GM12891 (cell line): ENCODE results near the gene GALR3.
A peak's percentile ranks its signal among the peaks of the same experiment; 100 is the strongest.

ENCODE experiments used
- DNase-seq: peaks from one replicate; pipeline ENCODE4 v3.0.0; 2011; ENCODE audit warnings: low spot score; ENCODE audit not compliant: insufficient read length
- FAIRE-seq: peaks from 2 replicates; lab custom pipeline; 2011; peaks lifted over from hg19 to GRCh38; lab: Jason Lieb, UNC
- PAX5 ChIP-seq: IDR thresholded peaks from 2 replicates; pipeline ENCODE4 v1.6.1; 2011; ENCODE audit warnings: low read length, moderate library complexity, mild to moderate bottlenecking; ENCODE audit not compliant: insufficient read depth, severe bottlenecking
- POLR2A ChIP-seq: IDR thresholded peaks from 2 replicates; pipeline ENCODE4 v1.6.1; 2011; ENCODE audit warnings: low read depth, low read length, control low read depth
- POLR2AphosphoS5 ChIP-seq: IDR thresholded peaks from 2 replicates; pipeline ENCODE4 v1.6.1; 2011; ENCODE audit warnings: low read depth, low read length, control low read depth
- POU2F2 ChIP-seq: IDR thresholded peaks from 2 replicates; pipeline ENCODE4 v1.6.1; 2011; ENCODE audit warnings: low read depth, mild to moderate bottlenecking, control low read depth, low read length, moderate library complexity
- SPI1 ChIP-seq: IDR thresholded peaks from 2 replicates; pipeline ENCODE4 v1.6.1; 2011; ENCODE audit warnings: low read depth, low read length, control low read depth
- TAF1 ChIP-seq: IDR thresholded peaks from 2 replicates; pipeline ENCODE4 v1.6.1; 2011; ENCODE audit warnings: low read depth, low read length, control low read depth

Gene GALR3

DNA sequence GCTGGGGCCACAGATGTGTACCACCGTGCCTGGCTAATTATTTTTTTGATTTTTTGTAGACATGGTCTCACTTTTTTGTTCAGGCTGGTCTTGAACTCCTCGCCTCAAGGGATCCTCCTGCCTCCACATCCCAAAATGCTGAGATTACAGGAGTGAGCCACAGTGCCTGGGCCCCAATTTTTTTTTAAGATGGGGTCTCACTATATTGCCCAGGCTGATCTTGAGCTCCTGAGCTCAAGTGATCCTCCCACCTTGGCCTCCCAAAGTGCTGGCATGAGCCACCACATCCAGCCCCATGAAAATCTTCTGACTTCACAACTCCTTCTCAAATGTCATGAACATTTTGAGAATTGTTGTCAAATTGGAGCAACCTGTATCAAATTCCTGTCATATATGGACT is 23.3 kb downstream of the GALR3 start:
- TF ChIP-seq SPI1 (no peak), TAF1 (no peak), POLR2A (no peak), POLR2AphosphoS5 (no peak), PAX5 (no peak), POU2F2 (no peak)
- FAIRE-seq (no peak), DNase-seq (no peak)

DNA sequence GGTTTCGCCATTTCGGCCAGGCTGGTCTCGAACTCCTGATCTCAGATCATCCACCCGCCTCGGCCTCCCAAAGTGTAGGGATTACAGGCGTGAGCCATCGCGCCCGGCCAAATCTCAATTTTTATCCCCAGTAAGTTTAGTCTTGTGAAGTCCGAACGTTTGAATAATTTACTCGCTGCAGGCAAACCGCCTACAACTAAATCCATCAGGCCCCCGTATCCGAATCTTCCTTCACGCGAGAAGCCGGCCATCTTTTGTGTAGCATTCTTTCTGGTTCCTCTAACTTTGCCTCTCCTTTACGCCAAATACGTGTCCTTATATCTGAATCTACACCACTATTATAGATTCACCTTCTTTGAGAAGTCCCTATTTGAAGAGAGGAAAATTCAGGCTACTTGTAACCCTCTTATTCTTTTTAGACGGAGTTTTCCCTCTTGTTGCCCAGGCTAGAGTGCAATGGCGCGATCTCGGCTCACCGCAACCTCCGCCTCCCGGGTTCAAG is 25.5 kb downstream of the GALR3 start:
- TF ChIP-seq POLR2AphosphoS5 = no peak
- TF ChIP-seq POLR2A = 0 out of 2 replicates have a peak, but pooled peaks have one; percentile 16
- DNase-seq (no peak), FAIRE-seq (peak; percentile 35)

DNA sequence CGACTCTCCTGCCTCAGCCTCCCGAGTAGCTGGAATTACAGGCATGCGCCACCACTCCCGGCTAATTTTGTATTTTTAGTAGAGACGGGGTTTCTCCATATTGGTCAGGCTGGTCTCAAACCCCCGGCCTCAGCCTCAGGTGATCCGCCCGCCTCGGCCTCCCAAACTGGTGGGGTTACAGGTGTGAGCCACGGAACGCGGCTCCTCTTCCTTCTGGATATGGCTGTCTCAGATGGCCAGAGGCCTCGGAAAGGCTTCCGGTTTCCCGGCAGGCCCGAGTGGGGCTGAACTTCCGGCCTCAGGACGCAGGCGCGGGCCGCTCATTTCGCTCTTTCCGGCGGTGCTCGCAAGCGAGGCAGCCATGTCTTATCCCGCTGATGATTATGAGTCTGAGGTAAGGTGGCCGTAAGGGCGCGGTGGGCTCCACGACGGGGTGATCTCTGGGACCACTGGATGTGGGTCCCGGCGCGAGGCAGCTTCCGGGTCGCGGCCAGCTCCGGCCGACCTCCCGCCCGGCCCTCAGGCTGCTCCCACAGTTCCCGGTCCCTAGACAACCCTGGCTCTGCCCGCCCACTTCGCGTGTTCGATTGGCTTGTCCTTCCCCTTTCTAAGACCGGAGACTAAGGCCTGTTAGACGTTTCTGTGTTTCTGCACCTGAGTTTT is 26.0 kb downstream of the GALR3 start, which contains the start of gene EIF3L:
EIF3L (plus strand) TSS at position 331 of the 663 bp plus-strand sequence; CDS start at position 362, 31 bp downstream.
- DNase-seq (peak; percentile 94), FAIRE-seq (peak; percentile 99)
- TF ChIP-seq POLR2AphosphoS5 = peak; percentile 94
- peak; percentile 89 for TF ChIP-seq POLR2A
- TF ChIP-seq TAF1 = peak; percentile 87
- TF ChIP-seq SPI1 = 0 out of 2 replicates have a peak, but pooled peaks have one; percentile 17
- peak; percentile 62; the same call in 1 of the 2 replicates for TF ChIP-seq POU2F2
- no peak for TF ChIP-seq PAX5

DNA sequence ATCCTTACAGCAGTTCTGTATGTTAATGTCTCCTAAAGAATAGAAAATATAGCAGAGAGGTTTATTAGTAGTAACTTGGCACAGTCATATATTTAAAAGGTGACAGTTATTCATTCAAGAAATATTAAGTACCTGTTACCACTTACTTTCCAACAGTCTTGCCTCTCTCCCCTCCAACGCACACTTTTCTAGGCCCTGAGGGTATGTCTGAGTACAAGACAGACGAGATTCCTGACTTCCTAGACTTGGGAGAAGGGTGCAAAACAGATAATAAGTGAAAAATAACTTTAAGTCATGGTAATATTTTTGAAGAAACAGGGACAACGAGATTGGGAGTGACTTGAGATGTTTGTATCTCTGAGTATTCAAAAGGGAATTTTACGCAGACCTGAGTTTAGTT is 27.6 kb downstream of the GALR3 start:
- TF ChIP-seq POU2F2 = no peak
- no peak for TF ChIP-seq POLR2AphosphoS5
- no peak for TF ChIP-seq SPI1
- TF ChIP-seq TAF1 = no peak
- TF ChIP-seq PAX5 = no peak
- no peak for TF ChIP-seq POLR2A
- no peak for FAIRE-seq
- no peak for DNase-seq

DNA sequence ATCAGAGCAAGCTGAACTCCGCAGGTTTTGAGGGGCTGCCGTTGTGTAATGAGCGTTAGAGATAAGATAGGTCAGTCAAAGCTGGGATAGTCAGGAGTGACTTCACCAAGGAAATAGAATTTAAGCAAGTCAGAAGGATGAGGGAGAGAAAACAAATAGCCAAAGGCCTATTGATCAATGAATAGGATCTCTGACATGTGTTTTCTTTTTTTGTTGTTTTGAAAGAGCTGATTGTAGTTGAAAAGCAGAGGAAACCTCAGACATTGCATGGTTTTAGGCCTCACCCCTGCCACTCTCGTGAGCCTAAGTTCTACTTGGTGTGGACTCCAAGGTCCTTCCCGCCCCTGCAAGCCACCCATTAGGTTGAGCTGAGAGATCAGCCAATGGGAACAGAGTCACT is 29.2 kb downstream of the GALR3 start:
- no peak for FAIRE-seq
- no peak for TF ChIP-seq POLR2AphosphoS5
- no peak for TF ChIP-seq TAF1
- TF ChIP-seq POU2F2 = no peak
- TF ChIP-seq PAX5 = no peak
- no peak for TF ChIP-seq SPI1
- no peak for TF ChIP-seq POLR2A
- no peak for DNase-seq

DNA sequence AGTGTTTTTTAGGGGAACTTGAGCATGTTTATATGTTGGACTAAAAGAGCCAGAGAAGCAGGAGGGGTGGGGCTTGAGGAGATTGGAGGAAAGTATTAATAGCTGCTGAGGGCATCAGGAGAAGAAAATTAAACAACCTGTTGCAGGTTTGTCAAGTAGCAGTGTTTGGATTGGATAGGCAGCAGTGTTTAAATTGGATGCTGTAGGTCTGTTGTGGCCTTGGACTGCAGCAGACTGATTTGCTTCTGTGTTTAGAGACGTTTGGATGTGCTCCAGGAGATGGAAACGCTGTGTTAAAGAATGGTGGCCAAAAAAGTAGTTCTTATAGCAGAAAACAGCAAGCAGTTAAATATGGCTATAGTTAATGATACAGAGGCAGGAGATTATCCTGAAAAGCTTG is 31.8 kb downstream of the GALR3 start:
- FAIRE-seq = no peak
- TF ChIP-seq PAX5 = no peak
- TF ChIP-seq POLR2A = no peak
- TF ChIP-seq POLR2AphosphoS5 = no peak
- TF ChIP-seq TAF1 = no peak
- TF ChIP-seq POU2F2 = no peak
- TF ChIP-seq SPI1 = no peak
- DNase-seq = no peak

DNA sequence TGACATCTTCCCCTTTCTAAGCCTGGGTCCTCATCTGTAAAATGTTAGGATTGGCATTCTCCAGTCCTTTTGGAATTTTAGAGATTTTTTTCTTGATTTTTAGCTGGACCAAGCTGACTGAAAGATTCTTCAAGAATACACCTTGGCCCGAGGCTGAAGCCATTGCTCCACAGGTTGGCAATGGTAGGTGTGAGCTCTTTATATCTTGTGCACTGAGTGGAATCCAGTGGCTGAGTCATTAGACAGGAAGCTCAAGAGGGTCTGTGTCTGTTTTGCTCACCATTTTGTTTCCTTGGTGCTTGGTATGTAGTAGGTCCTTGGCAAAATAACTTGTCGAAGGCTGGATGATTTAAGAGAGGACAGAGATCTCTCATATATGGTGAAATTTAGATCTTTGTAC is 32.3 kb downstream of the GALR3 start:
- FAIRE-seq (no peak), DNase-seq (no peak)
- TF ChIP-seq POLR2AphosphoS5 = no peak
- no peak for TF ChIP-seq POLR2A
- TF ChIP-seq TAF1 = no peak
- no peak for TF ChIP-seq POU2F2
- TF ChIP-seq SPI1 = no peak
- TF ChIP-seq PAX5 = no peak

DNA sequence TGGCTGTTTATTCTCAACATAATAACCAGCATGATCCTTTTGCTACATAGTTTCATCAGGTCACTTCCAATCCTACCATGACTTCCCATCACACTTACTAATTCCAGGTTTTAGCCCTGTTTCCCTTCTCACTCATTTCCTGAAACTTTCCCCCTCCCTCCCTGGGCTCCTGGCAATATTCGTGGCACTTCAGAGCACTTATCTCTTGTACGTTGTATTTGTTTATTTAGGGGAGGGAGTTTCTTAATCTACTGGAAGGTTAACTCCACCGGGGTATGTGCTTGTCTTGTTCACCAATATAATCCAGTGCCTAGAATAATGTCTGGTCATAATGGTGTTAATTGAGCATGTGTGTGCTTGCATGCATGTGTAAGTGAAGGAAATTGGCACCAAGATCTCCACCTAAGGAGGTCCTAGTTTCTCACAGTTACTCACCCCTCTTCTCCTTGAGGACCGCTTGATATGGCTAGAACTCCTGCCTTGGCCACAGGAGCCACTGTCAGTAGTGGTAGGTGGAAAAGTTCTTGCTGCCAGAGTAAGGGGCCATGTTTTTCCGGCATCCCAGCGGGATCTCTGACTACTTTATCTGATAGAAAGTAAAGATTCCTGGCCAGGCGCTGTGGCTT is 37.7 kb downstream of the GALR3 start:
- TF ChIP-seq PAX5 (no peak), TAF1 (no peak), POLR2AphosphoS5 (no peak), POLR2A (no peak), POU2F2 (no peak), SPI1 (no peak)
- DNase-seq (no peak), FAIRE-seq (no peak)

DNA sequence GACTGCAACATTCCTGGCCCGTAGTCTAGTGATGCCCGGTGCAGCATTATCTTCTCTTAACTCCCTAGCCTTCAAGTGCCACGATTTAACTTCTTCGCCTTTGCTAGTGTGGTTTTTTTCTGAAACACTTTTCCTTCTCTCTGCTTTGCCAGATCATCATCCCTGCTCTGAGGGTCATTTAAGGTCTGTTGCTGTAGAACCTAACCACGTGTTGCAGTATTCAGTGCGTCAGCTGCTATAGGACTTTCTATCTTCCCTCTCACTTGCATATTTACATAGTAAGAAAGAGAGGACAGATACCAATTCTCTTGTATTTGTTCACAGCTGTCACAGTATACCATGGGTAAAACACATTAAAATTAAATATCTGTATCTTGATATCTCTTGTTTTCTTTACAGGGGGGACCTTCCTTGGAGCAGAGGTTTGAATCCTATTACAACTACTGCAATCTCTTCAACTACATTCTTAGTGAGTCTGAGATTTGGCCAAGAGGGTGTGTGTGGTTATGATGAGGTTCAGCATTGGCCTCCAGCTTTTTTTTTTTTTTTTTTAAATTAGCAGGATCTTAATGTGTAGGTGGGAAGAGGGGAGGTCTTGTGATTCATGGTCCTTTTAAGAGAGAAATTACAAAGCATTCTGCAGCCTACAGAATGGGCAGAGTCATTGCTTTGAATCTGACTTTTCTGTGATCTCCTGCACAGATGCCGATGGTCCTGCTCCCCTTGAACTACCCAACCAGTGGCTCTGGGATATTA is 39.6 kb downstream of the GALR3 start:
- DNase-seq (no peak), FAIRE-seq (no peak)
- TF ChIP-seq POU2F2 = no peak
- TF ChIP-seq TAF1 = no peak
- TF ChIP-seq POLR2AphosphoS5 = no peak
- TF ChIP-seq SPI1 = no peak
- no peak for TF ChIP-seq POLR2A
- TF ChIP-seq PAX5 = no peak
